ENCODE data around the gene ASTN2. TPM values are rescaled to one million over a fixed set of nuclear protein-coding genes. Genes with fewer than 3 reads are reported as not detected.
"Not testable (repeated sequence)": the region's sequence is repeated elsewhere in the genome, so short reads cannot be mapped to it uniquely, and the experiment has no call there.

The ASTN2 gene
- total RNA-seq, 1 donor from 2014 or later, result 2.3 TPM

GRCh38 chr9:116461632-116462031, 953.2 kb downstream of the ASTN2 start:
- H3K4me1 ChIP-seq, result no peaks in the 10 kb centered on the region
- no peak overlapping the region for H3K27ac ChIP-seq
- H3K9me3 ChIP-seq, result peaks cover 0 to 5% of the 10 kb centered on the region in 2 donors
- no peak for TF ChIP-seq CTCF (IDR thresholded peaks at IDR 0.05)
- intact Hi-C loops (cut with DNase I), result no loop called here
- no peaks in the 10 kb centered on the region for H3K36me3 ChIP-seq
- no peak for DNase-seq (ENCODE audit: low spot score in 2 of 2)
- H3K27me3 ChIP-seq, result no peaks in the 10 kb centered on the region
- H3K4me3 ChIP-seq, result no peak overlapping the region

- Histone ChIP-seq H3K4me1 (no peaks in the 10 kb centered on the region), H3K36me3 (no peaks in the 10 kb centered on the region), H3K27me3 (no peaks in the 10 kb centered on the region), H3K9me3 (peaks cover 0 to 10% of the 10 kb centered on the region in 2 donors), H3K4me3 (no peak overlapping the region), H3K27ac (no peak overlapping the region)
- no peak for DNase-seq (ENCODE audit: low spot score in 2 of 2)
- intact Hi-C loops (cut with DNase I), result no loop called here
- no peak for TF ChIP-seq CTCF (IDR thresholded peaks at IDR 0.05)
These were observed 954.8 kb downstream of the ASTN2 start for GRCh38 chr9:116460026-116460425.

- no peak for DNase-seq (ENCODE audit: low spot score in 2 of 2)
- intact Hi-C loops (cut with DNase I), result no loop called here
- TF ChIP-seq CTCF (IDR thresholded peaks at IDR 0.05), result no peak
- Histone ChIP-seq H3K27me3 (no peaks in the 10 kb centered on the region), H3K4me1 (no peaks in the 10 kb centered on the region), H3K27ac (no peak overlapping the region), H3K9me3 (peaks cover 0 to 10% of the 10 kb centered on the region in 2 donors), H3K36me3 (no peaks in the 10 kb centered on the region), H3K4me3 (no peak overlapping the region)
These were observed 955.3 kb downstream of the ASTN2 start for GRCh38 chr9:116459576-116459975.

- peaks cover 0 to 10% of the 10 kb centered on the region in 2 donors for H3K9me3 ChIP-seq
- H3K4me3 ChIP-seq, result no peak overlapping the region
- TF ChIP-seq CTCF (IDR thresholded peaks at IDR 0.05), result no peak
- H3K27me3 ChIP-seq, result no peaks in the 10 kb centered on the region
- no peak for DNase-seq (ENCODE audit: low spot score in 2 of 2)
- intact Hi-C loops (cut with DNase I), result no loop called here
- H3K4me1 ChIP-seq, result no peaks in the 10 kb centered on the region
- no peaks in the 10 kb centered on the region for H3K36me3 ChIP-seq
- no peak overlapping the region for H3K27ac ChIP-seq
These were observed 958.3 kb downstream of the ASTN2 start for GRCh38 chr9:116456490-116457088.

- H3K27me3 ChIP-seq; H3K27ac ChIP-seq; H3K4me1 ChIP-seq; DNase-seq (ENCODE audit: low spot score in 2 of 2); H3K4me3 ChIP-seq; H3K36me3 ChIP-seq; intact Hi-C loops (cut with DNase I): not testable (repeated sequence)
- peaks cover 0 to 10% of the 10 kb centered on the region in 2 donors for H3K9me3 ChIP-seq
These were observed 960.3 kb downstream of the ASTN2 start for GRCh38 chr9:116454539-116454938.

- TF ChIP-seq CTCF (IDR thresholded peaks at IDR 0.05), result no peak
- Histone ChIP-seq H3K27me3 (no peaks in the 10 kb centered on the region), H3K36me3 (no peaks in the 10 kb centered on the region), H3K9me3 (peaks cover 0 to 10% of the 10 kb centered on the region in 2 donors), H3K4me1 (no peaks in the 10 kb centered on the region), H3K4me3 (no peak overlapping the region), H3K27ac (no peak overlapping the region)
- DNase-seq (ENCODE audit: low spot score in 2 of 2), result no peak
- intact Hi-C loops (cut with DNase I), result no loop called here
These were observed 961.1 kb downstream of the ASTN2 start for GRCh38 chr9:116453785-116454184.

Data from ascending aorta (tissue), 2 donors.